Skeletal muscle tissue (tissue), 4 donors: Measurements from ENCODE around the gene CAMK1D. TPM values are rescaled to one million over a fixed set of nuclear protein-coding genes. Genes with fewer than 3 reads are reported as not detected.

Experiments
- H3K27ac ChIP-seq: one replicate; pipeline ENCODE4 v1.7.0; 2013; ENCODE audit warnings: mild to moderate bottlenecking, low read depth, low read length, inconsistent platforms
- H3K27me3 ChIP-seq, 3 donors: one replicate each; pipeline ENCODE4 v1.7.0; 2013; ENCODE audit warnings: low read length in 3 of 3; ENCODE audit not compliant: control insufficient read depth in 3 of 3, insufficient read depth in 3 of 3
- H3K36me3 ChIP-seq, 3 donors: one replicate each; pipeline ENCODE4 v1.7.0; 2013; ENCODE audit warnings: low read length in 3 of 3; ENCODE audit not compliant: control insufficient read depth in 3 of 3, insufficient read depth in 3 of 3
- H3K4me1 ChIP-seq, 3 donors: one replicate each; pipeline ENCODE4 v1.7.0; 2013; ENCODE audit warnings: low read length in 3 of 3, mild to moderate bottlenecking in 3 of 3; ENCODE audit not compliant: control insufficient read depth in 3 of 3, insufficient read depth in 3 of 3
- H3K4me3 ChIP-seq, 3 donors: one replicate each; pipeline ENCODE4 v1.7.0; 2013; ENCODE audit warnings: low read length in 3 of 3
- H3K9ac ChIP-seq, 3 donors: one replicate each; pipeline ENCODE4 v1.7.0; 2013; ENCODE audit warnings: low read length in 3 of 3, mild to moderate bottlenecking in 3 of 3, moderate library complexity in 2 of 3, low read depth in 1 of 3
- H3K9me3 ChIP-seq, 3 donors: one replicate each; pipeline ENCODE4 v1.7.0; 2013; ENCODE audit warnings: low read length in 3 of 3; ENCODE audit not compliant: control insufficient read depth in 3 of 3
- total RNA-seq: library from RNA; depleted of rRNA; stranded (reverse); fragments of >200 nt; gene quantifications from one replicate; pipeline ENCODE4 v1.2.3, GENCODE V29; 2014
- donor health status: Osteomylitis.

The CAMK1D gene
- total RNA-seq, 1 donor from 2014 or later, result 2.1 TPM

DNA sequence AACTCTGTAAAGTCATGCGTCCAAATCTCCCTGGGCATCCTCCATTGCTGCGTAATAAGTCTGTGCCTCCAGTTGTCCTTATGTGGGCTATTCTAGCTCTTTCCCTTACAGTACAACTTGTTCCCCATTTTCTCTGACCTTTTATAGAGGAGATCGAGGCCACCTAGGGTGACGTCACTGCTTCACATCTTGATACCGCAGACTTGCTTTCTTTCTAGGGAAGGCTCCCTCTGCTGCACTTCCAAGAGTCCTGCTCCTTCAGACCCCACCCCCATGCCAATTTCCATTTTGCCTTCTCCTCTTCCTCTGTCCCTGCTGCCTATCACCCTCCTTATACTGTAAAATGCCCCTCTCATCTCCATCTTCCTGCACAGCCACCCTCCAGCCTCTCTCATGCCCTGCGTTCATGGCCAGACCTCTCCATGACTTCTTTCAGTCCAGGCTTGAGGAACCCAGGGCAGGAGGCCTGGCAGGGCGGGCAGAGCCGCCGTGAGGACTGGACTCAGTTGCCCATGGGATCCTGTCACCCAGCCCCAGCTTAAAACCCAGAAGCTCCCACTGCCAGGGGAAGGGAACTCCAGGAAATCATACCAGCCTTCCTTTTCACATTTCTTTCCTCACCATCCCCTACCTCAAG lies 57.5 kb downstream of the CAMK1D start:
- peaks cover 0 to 6% (median 0%) of the 10 kb centered on the region in 3 donors for H3K27me3 ChIP-seq
- no peak overlapping the region for H3K9ac ChIP-seq
- H3K4me1 ChIP-seq, result no peaks in the 10 kb centered on the region
- H3K36me3 ChIP-seq, result no peaks in the 10 kb centered on the region
- H3K4me3 ChIP-seq, result no peak overlapping the region
- H3K27ac ChIP-seq, result no peak overlapping the region
- no peaks in the 10 kb centered on the region for H3K9me3 ChIP-seq

- H3K27me3 ChIP-seq, result peaks cover 0 to 6% (median 0%) of the 10 kb centered on the region in 3 donors
- no peaks in the 10 kb centered on the region for H3K9me3 ChIP-seq
- H3K4me3 ChIP-seq, result no peak overlapping the region
- H3K9ac ChIP-seq, result no peak overlapping the region
- no peak overlapping the region for H3K27ac ChIP-seq
- no peaks in the 10 kb centered on the region for H3K36me3 ChIP-seq
- H3K4me1 ChIP-seq, result no peaks in the 10 kb centered on the region
These were observed 59.1 kb downstream of the CAMK1D start for GRCh38 chr10:12408472-12408871.

DNA sequence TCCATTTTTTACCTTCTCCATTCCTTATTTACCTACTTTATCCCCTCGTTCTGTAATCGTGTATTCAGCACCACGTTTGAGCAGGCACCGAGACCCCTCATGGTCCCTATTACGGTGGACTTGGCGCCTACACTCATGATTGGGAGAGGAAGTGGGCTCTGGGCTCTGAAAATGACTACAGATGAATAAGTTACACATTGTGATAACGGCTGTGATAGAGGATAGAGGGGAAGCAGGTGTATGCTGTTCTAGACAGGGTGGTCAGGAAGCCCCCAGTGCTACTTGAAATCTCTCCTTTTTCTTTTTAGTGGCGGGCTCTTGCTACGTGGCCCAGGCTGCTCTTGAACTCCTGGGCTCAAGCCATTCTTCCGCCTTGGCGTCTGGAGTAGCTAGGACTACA lies 59.8 kb downstream of the CAMK1D start:
- no peaks in the 10 kb centered on the region for H3K36me3 ChIP-seq
- H3K9ac ChIP-seq, result no peak overlapping the region
- peaks cover 0 to 6% (median 0%) of the 10 kb centered on the region in 3 donors for H3K27me3 ChIP-seq
- H3K4me3 ChIP-seq, result no peak overlapping the region
- no peaks in the 10 kb centered on the region for H3K9me3 ChIP-seq
- H3K4me1 ChIP-seq, result no peaks in the 10 kb centered on the region
- no peak overlapping the region for H3K27ac ChIP-seq

- Histone ChIP-seq H3K36me3 (no peaks in the 10 kb centered on the region), H3K9me3 (no peaks in the 10 kb centered on the region), H3K27ac (no peak overlapping the region), H3K4me3 (no peak overlapping the region), H3K27me3 (peaks cover 0 to 6% (median 0%) of the 10 kb centered on the region in 3 donors), H3K9ac (no peak overlapping the region), H3K4me1 (no peaks in the 10 kb centered on the region)
These were observed 60.3 kb downstream of the CAMK1D start for GRCh38 chr10:12409613-12410012.

GRCh38 chr10:12412666-12413368 lies 63.5 kb downstream of the CAMK1D start:
- no peak overlapping the region for H3K9ac ChIP-seq
- no peak overlapping the region for H3K27ac ChIP-seq
- H3K4me1 ChIP-seq, result no peaks in the 10 kb centered on the region
- H3K27me3 ChIP-seq, result no peaks in the 10 kb centered on the region
- H3K4me3 ChIP-seq, result no peak overlapping the region
- H3K9me3 ChIP-seq, result no peaks in the 10 kb centered on the region
- no peaks in the 10 kb centered on the region for H3K36me3 ChIP-seq

DNA sequence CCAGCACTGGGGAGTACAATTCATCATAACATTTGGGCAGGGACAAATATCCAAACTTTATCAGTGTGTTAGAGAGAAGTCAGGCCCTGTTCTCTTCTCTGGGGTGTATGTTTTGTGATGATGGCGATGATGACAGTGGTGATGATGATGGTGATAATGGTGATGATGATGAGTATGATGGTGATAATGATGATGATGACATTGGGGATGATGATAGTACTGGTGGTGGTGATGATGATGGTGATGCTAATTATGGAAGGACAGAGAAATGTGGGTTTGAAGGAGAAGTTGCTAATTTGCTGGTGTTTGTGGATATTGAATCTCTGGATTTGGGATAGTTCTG lies 64.0 kb downstream of the CAMK1D start:
- H3K4me3 ChIP-seq, result no peak overlapping the region
- H3K36me3 ChIP-seq, result no peaks in the 10 kb centered on the region
- H3K27ac ChIP-seq, result no peak overlapping the region
- H3K9ac ChIP-seq, result no peak overlapping the region
- H3K9me3 ChIP-seq, result no peaks in the 10 kb centered on the region
- H3K4me1 ChIP-seq, result no peaks in the 10 kb centered on the region
- no peaks in the 10 kb centered on the region for H3K27me3 ChIP-seq

DNA sequence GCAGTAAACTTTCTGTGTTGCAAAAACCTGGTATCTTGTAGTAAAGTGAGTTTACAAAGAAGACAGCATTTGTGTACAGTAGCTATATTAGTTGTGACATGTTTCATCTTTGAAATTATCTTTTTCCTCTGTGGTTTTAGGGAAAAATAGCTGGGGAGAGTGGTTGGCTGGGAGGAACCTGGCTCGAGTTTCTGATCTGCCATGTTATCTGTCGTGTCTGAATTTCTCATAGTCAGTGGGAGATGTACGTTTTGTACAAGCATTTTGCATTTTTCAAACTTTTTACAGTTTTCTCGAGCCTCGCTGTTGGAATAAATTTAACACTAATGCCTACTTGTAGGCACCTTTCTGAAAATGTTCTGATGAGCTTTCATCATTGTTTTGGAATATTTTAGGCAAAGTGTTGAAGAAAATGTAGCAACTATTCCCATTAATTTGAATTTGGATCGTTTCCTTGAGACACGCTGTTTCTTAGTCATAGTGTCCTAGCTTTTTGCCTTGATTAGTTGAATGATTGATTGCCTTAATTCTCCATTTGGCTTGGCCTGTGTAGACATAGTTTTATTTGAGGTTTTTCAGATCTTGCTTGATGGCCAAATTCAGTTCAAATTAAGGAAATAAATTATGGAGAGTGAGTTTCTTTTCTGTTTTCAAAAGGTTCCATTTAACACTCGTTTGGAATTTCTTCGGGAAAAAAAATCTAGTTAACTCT lies 65.1 kb downstream of the CAMK1D start:
- no peaks in the 10 kb centered on the region for H3K36me3 ChIP-seq
- H3K9ac ChIP-seq, result no peak overlapping the region
- H3K27ac ChIP-seq, result no peak overlapping the region
- peaks cover 0 to 3% (median 0%) of the 10 kb centered on the region in 3 donors for H3K4me1 ChIP-seq
- H3K4me3 ChIP-seq, result no peak overlapping the region
- no peaks in the 10 kb centered on the region for H3K9me3 ChIP-seq
- H3K27me3 ChIP-seq, result no peaks in the 10 kb centered on the region

- Histone ChIP-seq H3K4me3 (no peak overlapping the region), H3K9ac (no peak overlapping the region), H3K27me3 (no peaks in the 10 kb centered on the region), H3K27ac (no peak overlapping the region), H3K9me3 (no peaks in the 10 kb centered on the region), H3K4me1 (peaks cover 0 to 3% (median 2%) of the 10 kb centered on the region in 3 donors), H3K36me3 (no peaks in the 10 kb centered on the region)
These were observed 67.2 kb downstream of the CAMK1D start for GRCh38 chr10:12416344-12417050.

GRCh38 chr10:12417331-12417730 lies 68.0 kb downstream of the CAMK1D start:
- Histone ChIP-seq H3K4me3 (no peak overlapping the region), H3K9ac (no peak overlapping the region), H3K9me3 (no peaks in the 10 kb centered on the region), H3K27me3 (no peaks in the 10 kb centered on the region), H3K27ac (no peak overlapping the region), H3K36me3 (no peaks in the 10 kb centered on the region), H3K4me1 (peaks cover 0 to 3% (median 2%) of the 10 kb centered on the region in 3 donors)
